NT2/D1 (cell line): ENCODE data around the gene AHRR.

Experiments used
- SUZ12 ChIP-seq: IDR thresholded peaks from 2 replicates; pipeline ENCODE4 v1.6.1; 2011; ENCODE audit not compliant: insufficient read length, insufficient read depth; ENCODE audit errors: extremely low read depth
- YY1 ChIP-seq: IDR thresholded peaks from 2 replicates; pipeline ENCODE4 v1.6.1; 2011; ENCODE audit not compliant: insufficient read length, insufficient read depth
- ZNF274 ChIP-seq: IDR thresholded peaks from 2 replicates; pipeline ENCODE4 v1.6.1; 2011; ENCODE audit warnings: mild to moderate bottlenecking, low read depth, low read length

DNA sequence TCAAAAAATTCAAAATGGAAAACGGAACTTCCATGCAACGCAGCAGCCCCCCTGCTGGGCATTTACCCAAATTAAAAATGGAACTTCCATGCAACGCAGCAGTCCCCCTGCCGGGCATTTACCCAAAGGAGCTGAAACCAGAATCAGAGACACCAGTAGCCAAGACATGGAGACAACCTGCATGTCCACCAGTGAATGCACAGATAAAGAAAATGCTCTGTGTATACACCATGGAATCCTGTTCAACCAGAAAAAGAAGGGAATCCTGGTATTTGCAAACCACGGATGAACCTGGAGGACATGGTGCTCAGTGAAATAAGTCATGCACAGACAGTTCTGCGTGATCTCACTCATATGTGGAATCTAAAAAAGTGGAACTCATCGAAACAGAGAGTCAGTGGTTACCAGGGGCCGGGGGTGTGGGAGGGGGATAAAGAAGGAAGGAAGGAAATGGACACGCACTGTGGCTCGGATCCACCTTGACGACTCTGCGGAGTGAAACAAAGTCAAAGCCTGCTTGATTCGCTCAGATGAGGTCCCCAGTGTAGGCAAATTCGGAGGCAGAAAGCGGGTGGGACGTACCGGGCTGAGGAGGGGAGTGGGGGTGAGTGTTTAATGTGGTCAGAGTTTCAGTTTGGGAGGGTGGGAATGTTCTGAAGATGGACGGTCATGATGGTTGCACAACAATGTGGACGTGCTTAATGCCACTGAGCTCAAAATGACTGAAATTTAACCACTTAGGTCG, 81.3 kb downstream of the AHRR start:
- no peak for TF ChIP-seq YY1
- no peak for TF ChIP-seq SUZ12
- no peak for TF ChIP-seq ZNF274
